ENCODE results near the gene FAM120AOS.

DNA sequence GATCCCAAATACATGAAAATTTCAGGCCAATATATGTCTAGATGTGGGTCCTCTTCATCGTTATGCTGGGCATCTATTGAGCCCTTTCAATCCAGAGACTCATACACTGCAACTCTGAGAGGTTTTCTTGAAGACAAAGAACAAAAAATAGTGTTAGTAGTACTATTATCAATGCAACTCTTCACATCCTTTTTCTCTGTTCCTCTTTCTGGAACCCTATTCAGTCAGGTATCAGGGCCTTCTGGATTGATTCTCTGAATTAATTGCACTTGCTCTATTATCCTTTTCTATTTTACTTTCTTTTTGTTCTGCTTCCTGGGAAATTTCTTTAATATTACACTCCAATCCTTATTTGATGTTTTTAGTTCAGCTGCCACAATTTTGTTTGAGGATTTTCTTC, 20.4 kb downstream of the FAM120AOS start:
- no peak for TF ChIP-seq POLR2A (IDR thresholded peaks at IDR 0.05)
- TF ChIP-seq, protein P1, sequence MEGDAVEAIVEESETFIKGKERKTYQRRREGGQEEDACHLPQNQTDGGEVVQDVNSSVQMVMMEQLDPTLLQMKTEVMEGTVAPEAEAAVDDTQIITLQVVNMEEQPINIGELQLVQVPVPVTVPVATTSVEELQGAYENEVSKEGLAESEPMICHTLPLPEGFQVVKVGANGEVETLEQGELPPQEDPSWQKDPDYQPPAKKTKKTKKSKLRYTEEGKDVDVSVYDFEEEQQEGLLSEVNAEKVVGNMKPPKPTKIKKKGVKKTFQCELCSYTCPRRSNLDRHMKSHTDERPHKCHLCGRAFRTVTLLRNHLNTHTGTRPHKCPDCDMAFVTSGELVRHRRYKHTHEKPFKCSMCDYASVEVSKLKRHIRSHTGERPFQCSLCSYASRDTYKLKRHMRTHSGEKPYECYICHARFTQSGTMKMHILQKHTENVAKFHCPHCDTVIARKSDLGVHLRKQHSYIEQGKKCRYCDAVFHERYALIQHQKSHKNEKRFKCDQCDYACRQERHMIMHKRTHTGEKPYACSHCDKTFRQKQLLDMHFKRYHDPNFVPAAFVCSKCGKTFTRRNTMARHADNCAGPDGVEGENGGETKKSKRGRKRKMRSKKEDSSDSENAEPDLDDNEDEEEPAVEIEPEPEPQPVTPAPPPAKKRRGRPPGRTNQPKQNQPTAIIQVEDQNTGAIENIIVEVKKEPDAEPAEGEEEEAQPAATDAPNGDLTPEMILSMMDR (IDR thresholded peaks at IDR 0.05) = no peak
